ENCODE results near the gene SLC4A11. TPM values are rescaled to one million over a fixed set of nuclear protein-coding genes. Genes with fewer than 3 reads are reported as not detected.

The SLC4A11 gene
- total RNA-seq, 1 donor from 2014 or later = 4.2 TPM

DNA sequence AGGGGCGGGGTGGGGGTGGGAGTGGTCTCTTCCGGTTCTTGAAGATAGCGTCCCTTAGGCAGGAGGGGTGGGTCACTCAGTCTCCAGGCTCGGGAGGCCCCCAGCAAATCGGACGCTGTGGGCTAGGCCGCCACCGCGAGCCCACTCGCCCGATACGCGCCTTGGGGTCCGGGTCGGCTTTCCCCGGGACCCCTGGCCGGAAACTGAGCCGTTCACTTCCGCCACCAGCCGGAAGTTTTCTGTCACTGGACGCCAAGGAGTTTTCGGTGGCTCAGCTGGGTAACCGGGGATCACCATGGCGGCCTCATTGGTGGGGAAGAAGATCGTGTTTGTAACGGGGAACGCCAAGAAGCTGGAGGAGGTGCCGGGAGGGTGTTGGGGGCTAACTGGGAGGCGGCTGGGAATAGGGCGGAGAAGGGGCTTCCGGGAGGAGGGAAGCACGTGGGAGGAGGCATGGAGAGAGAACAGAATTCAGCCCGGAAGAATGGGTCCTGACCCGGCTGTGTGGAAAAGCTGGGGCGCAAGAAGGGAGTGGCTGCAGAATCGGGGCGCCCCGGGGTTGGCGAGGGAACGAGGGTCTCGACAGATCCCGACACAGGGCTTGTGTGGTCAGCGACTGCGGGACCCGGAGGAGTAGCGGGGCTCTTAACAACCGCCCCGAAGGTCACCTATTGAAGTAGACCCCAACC, 29.6 kb downstream of the SLC4A11 start, which contains the start of gene ITPA:
Gene ITPA (plus strand): TSS at position 242 of the 689 bp plus-strand sequence. CDS start 54 bp downstream, at position 296.
- Mint-ChIP-seq H3K36me3 (ENCODE audit: low read depth) (peaks cover 2% of the 10 kb centered on the region), H3K9me3 (ENCODE audit: low read depth) (no peaks in the 10 kb centered on the region), H3K4me1 (ENCODE audit: low read depth) (peaks cover 19% of the 10 kb centered on the region), H3K27me3 (ENCODE audit: low read depth) (no peaks in the 10 kb centered on the region), H3K4me3 (ENCODE audit: unreplicated experiment) (peak within 1 kb of the TSS; percentile 90), H3K27ac (ENCODE audit: unreplicated experiment) (peak within 1 kb of the TSS; percentile 93)
- no peak for DNase-seq (ENCODE audit: low spot score)
- TF ChIP-seq, protein P1, sequence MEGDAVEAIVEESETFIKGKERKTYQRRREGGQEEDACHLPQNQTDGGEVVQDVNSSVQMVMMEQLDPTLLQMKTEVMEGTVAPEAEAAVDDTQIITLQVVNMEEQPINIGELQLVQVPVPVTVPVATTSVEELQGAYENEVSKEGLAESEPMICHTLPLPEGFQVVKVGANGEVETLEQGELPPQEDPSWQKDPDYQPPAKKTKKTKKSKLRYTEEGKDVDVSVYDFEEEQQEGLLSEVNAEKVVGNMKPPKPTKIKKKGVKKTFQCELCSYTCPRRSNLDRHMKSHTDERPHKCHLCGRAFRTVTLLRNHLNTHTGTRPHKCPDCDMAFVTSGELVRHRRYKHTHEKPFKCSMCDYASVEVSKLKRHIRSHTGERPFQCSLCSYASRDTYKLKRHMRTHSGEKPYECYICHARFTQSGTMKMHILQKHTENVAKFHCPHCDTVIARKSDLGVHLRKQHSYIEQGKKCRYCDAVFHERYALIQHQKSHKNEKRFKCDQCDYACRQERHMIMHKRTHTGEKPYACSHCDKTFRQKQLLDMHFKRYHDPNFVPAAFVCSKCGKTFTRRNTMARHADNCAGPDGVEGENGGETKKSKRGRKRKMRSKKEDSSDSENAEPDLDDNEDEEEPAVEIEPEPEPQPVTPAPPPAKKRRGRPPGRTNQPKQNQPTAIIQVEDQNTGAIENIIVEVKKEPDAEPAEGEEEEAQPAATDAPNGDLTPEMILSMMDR (IDR thresholded peaks at IDR 0.05) = no peak

DNA sequence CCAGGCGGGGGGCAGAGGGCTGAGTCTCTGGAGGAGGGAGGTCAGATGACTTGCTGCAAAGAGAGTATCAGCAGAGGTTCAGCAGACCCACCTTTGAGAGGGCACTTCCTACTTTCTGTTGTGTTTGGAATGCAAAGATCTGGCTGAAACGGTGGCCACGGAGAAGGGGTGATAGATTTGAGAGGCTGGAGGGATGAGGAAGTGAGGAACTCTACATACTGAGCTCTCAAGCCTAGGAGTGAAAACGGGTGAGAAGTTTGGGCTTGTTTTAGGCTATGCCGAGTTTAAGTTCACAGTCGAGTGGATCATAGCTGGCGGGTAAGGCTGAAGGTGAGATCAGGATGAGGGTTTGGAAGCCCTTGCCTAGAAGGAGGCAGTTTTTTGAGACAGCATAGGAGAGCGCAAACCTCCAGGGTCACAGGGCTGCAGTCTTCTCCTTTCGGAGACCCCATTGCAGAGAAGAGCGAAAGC, 30.2 kb downstream of the SLC4A11 start:
- TF ChIP-seq, protein P1 (IDR thresholded peaks at IDR 0.05) = no peak
- Mint-ChIP-seq H3K9me3 (ENCODE audit: low read depth) (no peaks in the 10 kb centered on the region), H3K36me3 (ENCODE audit: low read depth) (peaks cover 2% of the 10 kb centered on the region), H3K4me1 (ENCODE audit: low read depth) (peaks cover 19% of the 10 kb centered on the region), H3K4me3 (ENCODE audit: unreplicated experiment) (peak overlapping the region; percentile 90), H3K27me3 (ENCODE audit: low read depth) (no peaks in the 10 kb centered on the region), H3K27ac (ENCODE audit: unreplicated experiment) (peak overlapping the region; percentile 91)
- DNase-seq (ENCODE audit: low spot score) = no peak

DNA sequence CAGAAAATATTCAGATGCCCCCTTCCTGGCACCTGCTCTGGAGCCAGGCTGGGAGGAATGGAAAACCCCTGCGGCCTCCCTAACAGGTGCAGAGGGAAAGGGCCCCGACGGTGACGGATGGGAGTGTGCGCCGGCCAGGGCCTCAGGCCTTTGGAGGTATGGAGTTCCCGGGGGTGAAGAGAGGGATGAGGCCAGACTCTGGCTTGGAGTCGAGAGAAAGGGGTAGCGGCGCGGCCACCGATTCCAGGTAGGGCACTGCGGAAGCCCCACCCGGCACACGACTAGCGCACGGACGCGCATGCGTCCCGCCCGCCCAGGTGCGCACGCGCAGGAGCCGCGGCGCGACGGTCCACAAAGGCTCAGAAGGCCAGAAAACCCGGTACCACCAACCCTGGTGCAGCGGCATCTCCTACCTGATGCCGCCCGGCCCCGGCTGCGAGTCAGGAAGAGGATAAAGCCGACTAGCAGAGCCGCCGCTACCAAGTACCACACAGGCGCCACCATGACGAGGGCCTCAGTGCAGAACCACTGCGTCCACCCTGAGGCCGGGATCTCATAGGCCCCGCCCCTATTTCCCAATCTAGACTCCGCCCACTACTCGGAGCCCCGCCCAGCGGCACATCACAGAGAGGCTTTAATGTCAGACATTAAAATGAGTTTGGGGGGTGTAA, 34.7 kb downstream of the SLC4A11 start, which contains the start of gene DDRGK1:
Gene DDRGK1 (minus strand): TSS at position 559 of the 671 bp plus-strand sequence. CDS start 55 bp downstream, at position 504.
- TF ChIP-seq, protein P1 (IDR thresholded peaks at IDR 0.05) = no peak
- Mint-ChIP-seq H3K27me3 (ENCODE audit: low read depth) (no peaks in the 10 kb centered on the region), H3K27ac (ENCODE audit: unreplicated experiment) (peak within 1 kb of the TSS; percentile 95), H3K9me3 (ENCODE audit: low read depth) (no peaks in the 10 kb centered on the region), H3K4me3 (ENCODE audit: unreplicated experiment) (peak within 1 kb of the TSS; percentile 95), H3K4me1 (ENCODE audit: low read depth) (peaks cover 21% of the 10 kb centered on the region), H3K36me3 (ENCODE audit: low read depth) (peaks cover 14% of the 10 kb centered on the region)
- DNase-seq (ENCODE audit: low spot score) = no peak

GRCh38 chr20:3203315-3204123, 35.5 kb downstream of the SLC4A11 start:
- no peaks in the 10 kb centered on the region for H3K9me3 Mint-ChIP-seq (ENCODE audit: low read depth)
- H3K4me1 Mint-ChIP-seq (ENCODE audit: low read depth) = peaks cover 16% of the 10 kb centered on the region
- no peak for DNase-seq (ENCODE audit: low spot score)
- H3K27ac Mint-ChIP-seq (ENCODE audit: unreplicated experiment) = peak overlapping the region; percentile 95
- TF ChIP-seq, protein P1 (IDR thresholded peaks at IDR 0.05) = no peak
- H3K27me3 Mint-ChIP-seq (ENCODE audit: low read depth) = no peaks in the 10 kb centered on the region
- H3K36me3 Mint-ChIP-seq (ENCODE audit: low read depth) = peaks cover 20% of the 10 kb centered on the region
- peak overlapping the region; percentile 95 for H3K4me3 Mint-ChIP-seq (ENCODE audit: unreplicated experiment)

GRCh38 chr20:3202965-3203314, 36.0 kb downstream of the SLC4A11 start:
- H3K4me1 Mint-ChIP-seq (ENCODE audit: low read depth) = peaks cover 13% of the 10 kb centered on the region
- H3K27ac Mint-ChIP-seq (ENCODE audit: unreplicated experiment) = peak overlapping the region; percentile 95
- no peaks in the 10 kb centered on the region for H3K27me3 Mint-ChIP-seq (ENCODE audit: low read depth)
- no peaks in the 10 kb centered on the region for H3K9me3 Mint-ChIP-seq (ENCODE audit: low read depth)
- peaks cover 21% of the 10 kb centered on the region for H3K36me3 Mint-ChIP-seq (ENCODE audit: low read depth)
- peak overlapping the region; percentile 95 for H3K4me3 Mint-ChIP-seq (ENCODE audit: unreplicated experiment)
- no peak for DNase-seq (ENCODE audit: low spot score)
- TF ChIP-seq, protein P1 (IDR thresholded peaks at IDR 0.05) = no peak

All from chondrocyte (in vitro differentiated cells).